GM21528 (cell line): ENCODE measurements around the gene POU6F2.
"Not testable (repeated sequence)": the region's sequence is repeated elsewhere in the genome, so short reads cannot be mapped to it uniquely, and the experiment has no call there.

Experiments used
- ATAC-seq: cut with Tn5 transposase; IDR thresholded peaks from one replicate; pipeline ENCODE4 v1.9.1; 2021; ENCODE audit warnings: mild to moderate bottlenecking, moderate library complexity; ENCODE audit not compliant: unreplicated experiment, low FRiP score

POU6F2 gene

DNA sequence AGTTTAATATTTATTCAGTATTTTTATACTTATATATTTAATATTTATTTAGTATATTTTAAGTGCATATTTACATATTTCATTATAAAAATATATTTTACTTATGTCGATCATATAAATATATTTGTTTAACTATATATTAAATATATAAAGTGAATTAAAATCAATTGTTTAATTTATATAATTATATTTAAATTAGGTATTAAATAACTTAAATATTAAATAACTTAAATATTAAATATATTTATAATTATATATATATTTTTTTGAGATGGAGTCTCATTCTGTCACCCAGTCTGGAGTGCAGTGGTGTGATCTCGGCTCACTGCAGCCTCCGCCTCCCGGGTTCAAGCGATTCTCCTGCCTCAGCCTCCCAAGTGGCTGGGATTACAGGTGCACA lies 399.2 kb downstream of the POU6F2 start:
- not testable (repeated sequence) for ATAC-seq

- no peak for ATAC-seq
These were observed 401.7 kb downstream of the POU6F2 start for GRCh38 chr7:39379416-39379815.

- ATAC-seq = no peak
These were observed 405.4 kb downstream of the POU6F2 start for GRCh38 chr7:39383136-39383535.

DNA sequence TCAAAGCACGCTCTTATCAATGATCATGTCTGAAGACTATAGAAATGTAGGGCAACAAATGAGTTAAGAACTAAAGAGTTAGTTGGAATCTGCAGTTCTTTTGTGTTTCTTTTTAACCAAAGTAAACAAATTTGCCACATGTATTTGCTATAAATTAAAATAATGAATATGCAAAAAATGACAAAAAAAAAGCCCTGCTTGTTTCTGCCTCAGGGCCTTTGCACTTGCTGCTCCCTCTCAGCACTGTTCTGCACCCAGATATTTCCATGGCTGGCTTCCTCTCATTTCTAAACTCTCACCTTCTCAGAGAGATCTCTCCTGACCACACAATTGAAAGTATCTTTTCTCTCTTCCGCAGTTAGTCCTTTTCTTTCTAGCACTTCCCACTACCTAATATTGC lies 406.7 kb downstream of the POU6F2 start:
- no peak for ATAC-seq

- ATAC-seq = no peak
These were observed 409.0 kb downstream of the POU6F2 start for GRCh38 chr7:39386718-39387117.

GRCh38 chr7:39392151-39392550 lies 414.4 kb downstream of the POU6F2 start:
- ATAC-seq = no peak

GRCh38 chr7:39394105-39394680 lies 416.5 kb downstream of the POU6F2 start:
- ATAC-seq = no peak

GRCh38 chr7:39399458-39399857 lies 421.7 kb downstream of the POU6F2 start:
- no peak for ATAC-seq

- no peak for ATAC-seq
These were observed 422.3 kb downstream of the POU6F2 start for GRCh38 chr7:39399986-39400385.

DNA sequence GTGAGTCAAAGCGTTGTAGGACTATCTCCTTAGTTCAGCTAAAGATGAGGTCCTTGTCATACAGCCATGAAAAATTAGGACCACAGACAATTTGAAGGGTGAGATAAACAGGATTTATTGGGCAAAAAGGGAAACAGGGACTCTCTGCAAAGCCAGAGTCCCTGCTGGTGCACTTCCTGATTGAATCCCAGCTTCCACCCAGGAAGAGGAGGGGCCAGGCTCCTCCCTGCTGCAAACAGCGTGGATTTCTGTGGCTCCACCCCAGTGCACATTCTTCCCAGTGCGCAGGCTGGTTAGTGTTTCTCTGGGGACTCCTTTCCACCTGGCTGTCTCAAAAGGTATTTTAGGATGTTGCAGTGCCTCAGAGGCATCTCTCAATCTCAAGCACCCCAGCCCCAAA lies 423.1 kb downstream of the POU6F2 start:
- ATAC-seq = no peak

DNA sequence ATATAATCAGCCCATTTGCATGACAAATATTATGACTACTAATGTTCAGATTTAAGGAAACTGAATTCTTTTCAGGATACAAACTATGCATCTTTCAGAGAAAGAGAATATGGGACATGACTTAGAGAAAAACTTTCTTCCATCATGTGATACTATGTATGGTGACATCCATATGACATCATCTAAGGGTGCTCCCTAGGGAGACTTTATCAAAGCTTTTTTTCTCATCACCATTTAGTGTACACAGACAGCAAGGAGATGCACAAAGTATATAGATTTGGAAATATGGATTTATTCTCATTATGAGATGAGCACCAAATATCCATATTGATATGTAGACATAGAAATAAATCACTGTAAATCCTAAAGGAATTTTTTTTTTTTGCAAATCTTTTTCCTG lies 424.3 kb downstream of the POU6F2 start:
- ATAC-seq = no peak

DNA sequence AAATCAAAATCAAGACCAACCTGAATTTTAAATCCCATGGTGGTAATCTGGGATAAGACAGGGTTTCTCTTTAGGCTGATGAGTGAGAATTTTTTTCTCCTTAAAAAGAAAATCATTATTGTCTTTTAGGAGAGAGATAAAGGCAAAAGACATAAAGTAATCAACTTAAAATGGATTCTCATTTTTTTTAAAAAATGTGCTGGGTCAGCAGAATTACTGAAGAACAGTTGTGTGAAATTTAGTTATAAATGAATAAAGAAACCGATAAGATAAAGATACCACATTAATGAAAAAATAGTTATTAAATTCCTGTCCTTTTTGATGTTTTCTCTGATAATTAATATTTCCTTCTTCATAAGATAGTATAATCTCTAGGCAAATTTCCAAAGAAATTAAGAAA lies 427.2 kb downstream of the POU6F2 start:
- ATAC-seq = no peak

GRCh38 chr7:39405581-39405980 lies 427.9 kb downstream of the POU6F2 start:
- ATAC-seq = no peak

DNA sequence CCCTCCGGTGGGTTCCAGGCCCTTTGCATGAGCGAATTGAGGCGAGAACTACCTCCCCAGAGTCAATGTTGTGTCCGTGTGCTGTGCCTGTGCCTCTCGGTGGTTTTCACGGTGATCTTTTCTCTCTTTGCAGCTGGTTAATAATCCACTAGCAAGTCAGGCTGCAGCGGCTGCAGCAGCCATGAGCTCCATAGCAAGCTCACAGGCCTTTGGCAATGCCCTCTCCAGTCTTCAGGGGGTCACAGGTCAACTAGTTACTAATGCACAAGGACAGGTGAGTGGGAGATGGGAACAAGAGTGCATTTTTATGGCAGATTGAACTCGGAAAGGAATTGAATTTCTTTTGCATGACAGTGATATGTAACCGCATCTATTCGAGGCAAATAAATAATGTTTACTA lies 428.8 kb downstream of the POU6F2 start:
- ATAC-seq = no peak

DNA sequence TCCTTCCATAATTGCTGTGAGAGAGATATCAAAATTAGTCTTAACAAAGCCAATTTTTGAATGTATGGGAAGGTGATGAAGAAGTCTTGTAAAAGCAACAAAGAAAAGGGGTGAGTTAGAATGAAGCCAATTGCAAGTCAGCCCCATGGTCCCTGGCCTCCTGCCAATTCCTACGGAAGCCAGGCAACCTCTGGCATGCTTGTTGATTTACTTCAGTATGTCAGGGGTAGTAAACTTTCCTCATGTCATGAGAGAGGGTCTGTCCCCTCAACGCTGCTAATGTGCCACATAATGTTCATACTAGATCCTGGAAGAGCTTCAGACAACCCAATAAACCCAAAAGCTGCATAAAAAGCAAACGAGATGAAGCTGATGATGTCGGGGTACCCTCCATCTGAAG lies 429.4 kb downstream of the POU6F2 start:
- ATAC-seq = no peak

- no peak for ATAC-seq
These were observed 430.0 kb downstream of the POU6F2 start for GRCh38 chr7:39407723-39408122.

- ATAC-seq = no peak
These were observed 431.2 kb downstream of the POU6F2 start for GRCh38 chr7:39408906-39409305.

- no peak for ATAC-seq
These were observed 432.9 kb downstream of the POU6F2 start for GRCh38 chr7:39410582-39410981.

GRCh38 chr7:39413636-39414223 lies 436.0 kb downstream of the POU6F2 start:
- no peak for ATAC-seq

DNA sequence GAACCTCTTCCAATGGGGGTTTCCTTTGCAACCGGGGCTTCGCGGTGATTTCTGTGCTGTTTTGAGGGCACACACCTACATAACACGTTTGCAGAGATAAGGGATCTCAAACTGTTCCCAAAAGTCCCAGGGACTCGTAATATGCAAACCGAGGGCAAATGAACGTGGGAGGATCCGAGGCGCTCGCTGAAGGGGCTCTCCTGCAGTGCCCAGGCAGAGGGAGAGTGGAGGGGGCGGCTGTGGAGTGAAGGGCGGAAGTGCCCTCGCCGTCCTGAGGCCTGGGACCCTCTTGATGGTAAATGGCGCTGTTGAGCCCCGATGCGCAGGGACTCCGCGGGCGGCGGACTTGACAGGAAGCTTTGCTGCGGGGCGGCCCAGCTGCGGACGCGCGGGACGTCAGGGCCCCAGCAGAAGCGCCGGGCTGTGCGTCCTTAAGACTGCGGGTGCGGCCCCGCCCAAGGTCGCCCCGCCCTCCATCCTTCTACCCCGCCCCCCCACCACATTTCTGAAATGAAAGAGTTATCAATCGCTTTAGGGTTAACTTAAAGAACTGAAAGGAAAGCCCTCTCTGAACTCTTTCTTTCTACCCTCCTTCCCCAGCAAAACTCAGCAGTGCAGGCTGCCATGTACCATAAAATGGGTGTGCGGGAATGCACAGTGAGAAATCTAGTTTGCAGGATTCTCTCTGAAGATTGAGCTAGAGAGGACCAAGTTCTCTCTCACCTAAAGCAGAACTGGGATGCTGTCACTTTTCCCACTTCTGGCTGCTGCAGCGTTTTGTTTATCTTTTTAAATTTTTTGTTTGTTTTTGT lies 436.7 kb downstream of the POU6F2 start:
- ATAC-seq = peak; percentile 91

- ATAC-seq = no peak
These were observed 437.5 kb downstream of the POU6F2 start for GRCh38 chr7:39415091-39415787.
